H1 (cell line): Measurements from ENCODE around the gene SMIM41. TPM values are rescaled to one million over a fixed set of nuclear protein-coding genes. Genes with fewer than 3 reads are reported as not detected.

Source experiments
- CTCF ChIA-PET: fragments of 300-600 bp; sonication (Branson Sonifier 250); formaldehyde crosslinking; loops from one replicate; lab custom pipeline; 2021; ENCODE audit not compliant: partially characterized antibody; lab: Charles Lee
- POLR2A ChIA-PET: fragments of 300-600 bp; sonication (Branson Sonifier 250); formaldehyde crosslinking; loops from one replicate; lab custom pipeline; 2021; ENCODE audit warnings: inconsistent platforms; ENCODE audit not compliant: partially characterized antibody; lab: Charles Lee
- DNase-seq, 2 experiments: peaks; one replicate each; pipeline versions ENCODE4 v3.0.0 to v3.0.0-alpha.2; 2010 to 2022; ENCODE audit warnings: low spot score in 2 of 2, low read depth in 1 of 2, mixed read lengths in 1 of 2
- FAIRE-seq: peaks from 2 replicates; lab custom pipeline; 2011; peaks lifted over from hg19 to GRCh38; lab: Jason Lieb, UNC
- H2AFZ ChIP-seq: 2 replicates; pipeline ENCODE4 v1.8.1; 2012; ENCODE audit warnings: low read length, inconsistent platforms
- H2AK5ac ChIP-seq: 2 replicates; pipeline ENCODE4 v1.6.1; 2013; ENCODE audit warnings: low read depth, low read length
- H2BK120ac ChIP-seq: replicated peaks from 2 replicates; pipeline ENCODE3; 2013; ENCODE audit warnings: low read depth, low read length, inconsistent platforms
- H2BK12ac ChIP-seq: 2 replicates; pipeline ENCODE4 v1.6.1; 2013; ENCODE audit warnings: low read depth, low read length
- H2BK15ac ChIP-seq: 2 replicates; pipeline ENCODE4 v1.6.1; 2013; ENCODE audit warnings: low read length
- H2BK20ac ChIP-seq: 2 replicates; pipeline ENCODE4 v1.6.1; 2013; ENCODE audit warnings: low read length
- H2BK5ac ChIP-seq: 2 replicates; pipeline ENCODE4 v1.6.1; 2013; ENCODE audit warnings: low read depth, low read length
- H3K14ac ChIP-seq: 2 replicates; pipeline ENCODE4 v1.6.1; 2013; ENCODE audit warnings: inconsistent platforms; ENCODE audit not compliant: insufficient read length
- H3K18ac ChIP-seq: 2 replicates; pipeline ENCODE4 v1.6.1; 2013; ENCODE audit warnings: low read length; ENCODE audit errors: extremely low read depth
- H3K23ac ChIP-seq: 2 replicates; pipeline ENCODE4 v1.6.1; 2013; ENCODE audit warnings: inconsistent platforms; ENCODE audit not compliant: insufficient read length
- H3K23me2 ChIP-seq: 2 replicates; pipeline ENCODE4 v1.6.1; 2013; ENCODE audit warnings: low read depth, low read length
- H3K27ac ChIP-seq: 2 replicates; pipeline ENCODE4 v1.6.1; 2011; ENCODE audit warnings: low read depth, low read length, inconsistent platforms
- H3K27me3 ChIP-seq, 4 experiments: replicated peaks in 1 of 4; 1 replicate in 1 of 4; 2 replicates in 3 of 4; pipeline versions ENCODE4 v1.6.1 to v1.8.1; 2011 to 2013; ENCODE audit warnings: low read length in 3 of 4, mild to moderate bottlenecking in 3 of 4, inconsistent platforms in 2 of 4, mixed read lengths in 2 of 4, moderate library complexity in 1 of 4; ENCODE audit not compliant: control insufficient read depth in 3 of 4, insufficient read depth in 3 of 4; ENCODE audit errors: extremely low read depth in 1 of 4
- H3K36me3 ChIP-seq, 4 experiments: 2 replicates each; pipeline versions ENCODE4 v1.6.1 to v1.8.1; 2011 to 2013; ENCODE audit warnings: mild to moderate bottlenecking in 4 of 4, low read length in 3 of 4, moderate library complexity in 2 of 4, control low read depth in 1 of 4, inconsistent platforms in 1 of 4; ENCODE audit not compliant: insufficient read depth in 4 of 4, control insufficient read depth in 2 of 4
- H3K4ac ChIP-seq: replicated peaks from 2 replicates; pipeline ENCODE3; 2013; ENCODE audit warnings: low read length, low read depth, mixed read lengths, inconsistent platforms; ENCODE audit not compliant: insufficient read length
- H3K4me1 ChIP-seq, 4 experiments: replicated peaks in 1 of 4; 1 replicate in 1 of 4; 2 replicates in 3 of 4; pipeline versions ENCODE4 v1.6.1 to v1.8.1; 2011 to 2013; ENCODE audit warnings: low read length in 3 of 4, inconsistent platforms in 2 of 4, mixed read lengths in 1 of 4; ENCODE audit not compliant: insufficient read depth in 4 of 4, control insufficient read depth in 3 of 4
- H3K4me2 ChIP-seq, 2 experiments: 2 replicates each; pipeline versions ENCODE4 v1.6.1 to v1.8.1; 2011 to 2013; ENCODE audit warnings: low read depth in 2 of 2, low read length in 2 of 2, control low read depth in 1 of 2, inconsistent platforms in 1 of 2, mild to moderate bottlenecking in 1 of 2; ENCODE audit not compliant: insufficient read depth in 1 of 2
- H3K4me3 ChIP-seq, 4 experiments: fragments of 200-600, 300-600 bp in 1 of 4; sonication (generic), shearing (Covaris generic), sonication (Bioruptor Twin) in 1 of 4; 2 replicates each; pipeline versions ENCODE4 v1.5.1 to v1.8.1; 2011 to 2016; ENCODE audit warnings: low read length in 4 of 4, low read depth in 3 of 4, control low read depth in 2 of 4, inconsistent platforms in 2 of 4, mild to moderate bottlenecking in 2 of 4, mixed read lengths in 1 of 4, moderate library complexity in 1 of 4; ENCODE audit not compliant: insufficient read depth in 2 of 4; ENCODE audit errors: extremely low read depth in 1 of 4
- H3K56ac ChIP-seq: replicated peaks from 2 replicates; pipeline ENCODE3; 2013; ENCODE audit warnings: low read depth, mild to moderate bottlenecking, mixed read lengths, low read length, inconsistent platforms; ENCODE audit not compliant: insufficient read length
- H3K79me1 ChIP-seq: 2 replicates; pipeline ENCODE4 v1.6.1; 2013; ENCODE audit warnings: low read depth, low read length, control low read depth
- H3K79me2 ChIP-seq, 2 experiments: 2 replicates each; pipeline versions ENCODE4 v1.6.1 to v1.8.1; 2012 to 2013; ENCODE audit warnings: low read length in 2 of 2, mild to moderate bottlenecking in 2 of 2, inconsistent platforms in 1 of 2; ENCODE audit not compliant: insufficient read depth in 2 of 2, control insufficient read depth in 1 of 2
- H3K9ac ChIP-seq, 4 experiments: replicated peaks in 1 of 4; 1 replicate in 1 of 4; 2 replicates in 3 of 4; pipeline versions ENCODE4 v1.6.1 to v1.8.1; 2011 to 2013; ENCODE audit warnings: low read depth in 3 of 4, low read length in 3 of 4, control low read depth in 2 of 4, mild to moderate bottlenecking in 2 of 4, moderate library complexity in 2 of 4, inconsistent platforms in 1 of 4; ENCODE audit errors: extremely low read depth in 1 of 4
- H3K9me3 ChIP-seq, 2 experiments: 2 replicates each; pipeline versions ENCODE4 v1.6.1 to v1.8.1; 2012 to 2013; ENCODE audit warnings: mild to moderate bottlenecking in 2 of 2, moderate library complexity in 2 of 2, control low read depth in 1 of 2, inconsistent platforms in 1 of 2, low read depth in 1 of 2, low read length in 1 of 2, mixed read lengths in 1 of 2; ENCODE audit not compliant: insufficient read depth in 2 of 2
- H4K20me1 ChIP-seq, 2 experiments: replicated peaks in 1 of 2; 2 replicates each; pipeline versions ENCODE3 to v1.8.1; 2011 to 2013; ENCODE audit warnings: inconsistent platforms in 2 of 2, low read length in 2 of 2, mild to moderate bottlenecking in 1 of 2; ENCODE audit not compliant: insufficient read depth in 2 of 2, control insufficient read depth in 1 of 2
- H4K5ac ChIP-seq: 2 replicates; pipeline ENCODE4 v1.6.1; 2013; ENCODE audit warnings: low read length, low read depth, mixed read lengths, inconsistent platforms; ENCODE audit not compliant: insufficient read length
- H4K8ac ChIP-seq: 2 replicates; pipeline ENCODE4 v1.8.0; 2013; ENCODE audit warnings: mild to moderate bottlenecking, moderate library complexity, low read length, inconsistent platforms; ENCODE audit not compliant: insufficient read depth; ENCODE audit errors: extremely low read depth
- H4K91ac ChIP-seq: replicated peaks from 2 replicates; pipeline ENCODE3; 2013; ENCODE audit warnings: low read length, mixed read lengths, inconsistent platforms; ENCODE audit not compliant: insufficient read length
- BACH1 ChIP-seq: IDR thresholded peaks from 2 replicates; pipeline ENCODE4 v1.6.1; 2012; ENCODE audit warnings: low read length, improper control_type of control experiment
- BCL11A ChIP-seq, 2 experiments: IDR thresholded peaks; one replicate each; pipeline ENCODE4 v1.6.1; 2011; ENCODE audit warnings: low read depth in 2 of 2, low read length in 2 of 2, mild to moderate bottlenecking in 2 of 2
- CEBPB ChIP-seq: IDR thresholded peaks from 2 replicates; pipeline ENCODE4 v1.6.1; 2012; ENCODE audit warnings: low read depth, low read length
- CTBP2 ChIP-seq: IDR thresholded peaks from 2 replicates; pipeline ENCODE4 v1.7.0; 2011; ENCODE audit warnings: borderline replicate concordance, mild to moderate bottlenecking, moderate library complexity, mixed read lengths, low read length; ENCODE audit not compliant: insufficient read depth, insufficient read length
- GABPA ChIP-seq: IDR thresholded peaks from 2 replicates; pipeline ENCODE4 v1.6.1; 2011; ENCODE audit warnings: mild to moderate bottlenecking, low read length, moderate library complexity, borderline replicate concordance; ENCODE audit not compliant: insufficient read depth
- KDM1A ChIP-seq: fragments of 200-600, 300-600 bp; sonication (generic); IDR thresholded peaks from 2 replicates; pipeline ENCODE4 v1.7.1; 2016; ENCODE audit warnings: mild to moderate bottlenecking, low read length, borderline replicate concordance
- MAX ChIP-seq: IDR thresholded peaks from 2 replicates; pipeline ENCODE4 v1.6.1; 2012; ENCODE audit warnings: inconsistent platforms
- POLR2A ChIP-seq, 2 experiments: IDR thresholded peaks; 1 replicate in 1 of 2; 2 replicates in 1 of 2; pipeline ENCODE4 v1.6.1; 2011; ENCODE audit warnings: low read depth in 2 of 2, low read length in 2 of 2, mild to moderate bottlenecking in 2 of 2; ENCODE audit errors: control extremely low read depth in 1 of 2
- RAD21 ChIP-seq, 2 experiments: IDR thresholded peaks in 1 of 2; conservative IDR thresholded peaks in 1 of 2; 2 replicates each; pipeline ENCODE4 v1.6.1; 2011; ENCODE audit warnings: low read depth in 2 of 2, low read length in 2 of 2, improper control_type of control experiment in 1 of 2, inconsistent platforms in 1 of 2, mild to moderate bottlenecking in 1 of 2, moderate library complexity in 1 of 2
- SAP30 ChIP-seq: fragments of 300-600 bp; sonication (generic); IDR thresholded peaks from 2 replicates; pipeline ENCODE4 v1.7.1; 2012; ENCODE audit warnings: low read length, moderate library complexity, mild to moderate bottlenecking, inconsistent platforms; ENCODE audit not compliant: insufficient read depth, insufficient replicate concordance
- SIRT6 ChIP-seq: IDR thresholded peaks from one replicate; pipeline ENCODE4 v1.7.1; 2012; ENCODE audit warnings: low read length, inconsistent platforms
- SP2 ChIP-seq: IDR thresholded peaks from 2 replicates; pipeline ENCODE4 v1.6.1; 2012; ENCODE audit warnings: mild to moderate bottlenecking, low read length, inconsistent platforms
- TAF7 ChIP-seq: optimal IDR thresholded peaks from 2 replicates; pipeline ENCODE3; 2011; ENCODE audit warnings: low read depth, mild to moderate bottlenecking, inconsistent platforms, low read length, moderate library complexity, borderline replicate concordance
- WGBS, 2 experiments: shearing (Covaris generic) in 1 of 2; methylation state at CpG; one replicate each; pipeline versions ENCODE4 v1.1.6 to v1.1.7; 2013 to 2015; ENCODE audit warnings: low lambda C conversion rate in 2 of 2, mixed read lengths in 2 of 2, inconsistent platforms in 1 of 2, low coverage in 1 of 2, missing lambda C conversion rate in 1 of 2; ENCODE audit not compliant: insufficient replicate concordance in 2 of 2, insufficient coverage in 1 of 2, insufficient read length in 1 of 2; ENCODE audit errors: extremely low coverage in 1 of 2, missing lambda C conversion rate in 1 of 2; 5-methylcytosine and 5-hydroxymethylcytosine counted together
- polyA plus RNA-seq, 7 experiments: library from polyadenylated mRNA; depleted of rRNA in 3 of 7; stranded (reverse) in 5 of 7; unstranded in 2 of 7; fragments of >200 nt in 5 of 7; fragments of 200-250 nt in 2 of 7; gene quantifications; 1 replicate in 5 of 7; 2 replicates in 1 of 7; 4 replicates in 1 of 7; pipeline versions ENCODE4 v1.2.1 to v1.2.3, GENCODE V29; 2011 to 2013; ENCODE audit warnings: missing spikeins in 2 of 7, mixed read lengths in 2 of 7
- total RNA-seq: library from RNA; stranded (reverse); fragmentation: NEBNext Ultra II Directional; extraction: Animal tissue kit (Norgen Biotek cat#: 25700); gene quantifications from 2 replicates; pipeline ENCODE4 v1.2.1, GENCODE V29; 2021

Gene SMIM41
- total and polyA plus RNA-seq, 2 of the 8 experiments (the other 6 are each of a cell fraction or from before 2014, with no cell fraction given): 0.28 to 0.98 TPM

DNA sequence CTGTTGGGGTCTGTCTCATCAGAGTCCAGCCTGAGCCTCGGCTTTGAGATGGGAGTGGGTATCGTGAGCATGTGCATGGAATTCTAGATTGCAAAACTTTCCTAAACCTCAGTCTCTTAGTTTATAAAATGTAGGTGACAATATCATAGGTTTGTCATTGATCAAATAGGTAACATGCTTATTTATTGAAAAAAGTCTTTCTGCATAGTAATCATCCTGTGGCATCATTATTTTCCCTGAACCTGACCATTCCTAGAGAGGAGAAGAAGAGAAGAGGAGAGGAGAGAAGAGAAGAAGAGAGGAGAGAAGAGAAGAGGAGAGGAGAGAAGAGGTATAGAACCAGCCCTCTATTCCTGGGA is 4.1 kb downstream of the SMIM41 start:
- peaks cover 5 to 37% (median 14%) of the 10 kb centered on the region in 4 experiments; a peak in 6 of 7 replicates for H3K4me1 ChIP-seq
- 74% methylated on average over 2 of the region's 2 CpGs; no CpG with 5 or more reads in 1 of the 2 experiments for WGBS, 2 experiments
- FAIRE-seq (no peak), DNase-seq (no peak)
- no peak overlapping the region for H3K27ac ChIP-seq
- no peak overlapping the region for H2BK120ac ChIP-seq
- H3K4me3 ChIP-seq: no peak overlapping the region
- H3K23me2 ChIP-seq: peaks cover 8% of the 10 kb centered on the region; the same call in 1 of the 2 replicates
- no peaks in the 10 kb centered on the region for H3K9me3 ChIP-seq
- no peak for TF ChIP-seq CTBP2
- TF ChIP-seq GABPA: no peak
- no peak for TF ChIP-seq BACH1
- TF ChIP-seq SIRT6: no peak
- TF ChIP-seq CEBPB: no peak
- TF ChIP-seq SP2: no peak
- no peak for TF ChIP-seq MAX
- no peak for TF ChIP-seq BCL11A (IDR thresholded peaks at IDR 0.05; ENCODE audit: low read depth in 2 of 2, low read length in 2 of 2)
- no peak for TF ChIP-seq POLR2A (IDR thresholded peaks at IDR 0.05; ENCODE audit: control extremely low read depth in 1 of 2, low read depth in 2 of 2, low read length in 2 of 2)
- TF ChIP-seq TAF7: no peak
- no peak for TF ChIP-seq SAP30
- no peak for TF ChIP-seq KDM1A
- no peak for TF ChIP-seq RAD21 (IDR thresholded peaks at IDR 0.05 in 1 of 2, conservative IDR thresholded peaks at IDR 0.05 in 1 of 2; ENCODE audit: low read depth in 2 of 2, low read length in 2 of 2)
- no peak overlapping the region for H2BK12ac ChIP-seq
- H3K79me1 ChIP-seq: no peaks in the 10 kb centered on the region
- no peak overlapping the region for H2BK15ac ChIP-seq
- H4K8ac ChIP-seq: no peak overlapping the region
- H3K56ac ChIP-seq: no peak overlapping the region
- no peak overlapping the region for H3K9ac ChIP-seq
- H2BK5ac ChIP-seq: no peak overlapping the region
- H3K36me3 ChIP-seq: no peaks in the 10 kb centered on the region
- H4K5ac ChIP-seq: no peak overlapping the region
- no peak overlapping the region for H2AFZ ChIP-seq
- H4K91ac ChIP-seq: no peak overlapping the region
- H3K14ac ChIP-seq: no peak overlapping the region
- H3K27me3 ChIP-seq: peaks cover 0 to 14% (median 1%) of the 10 kb centered on the region in 4 experiments; a peak in 5 of 7 replicates
- no peak overlapping the region for H3K18ac ChIP-seq
- no peak overlapping the region for H2BK20ac ChIP-seq
- H4K20me1 ChIP-seq: peaks cover 0 to 5% of the 10 kb centered on the region in 2 experiments
- no peak overlapping the region for H2AK5ac ChIP-seq
- ChIA-PET CTCF (interaction anchor here (1.1 to 34.1 kb wide), 19 partner anchors 8 to 61 kb away, joined by 3 to 1022 read pairs (median 8); partner anchors contain the start of genes ATG101 and NR4A1), POLR2A (interaction anchor here (0.8 to 7.7 kb wide), 2 partner anchors 46 to 56 kb away, joined by 4 to 82 read pairs; no protein-coding TSS in a partner anchor)
- no peaks in the 10 kb centered on the region for H3K79me2 ChIP-seq
- no peak overlapping the region for H3K4ac ChIP-seq
- H3K4me2 ChIP-seq: no peak overlapping the region
- no peak overlapping the region for H3K23ac ChIP-seq
